Activated T-cell treated with anti-CD3 and anti-CD28 coated beads for 1 hour (primary cell): ENCODE data around the gene RHBDL3.
"Not testable (repeated sequence)": the region's sequence is repeated elsewhere in the genome, so short reads cannot be mapped to it uniquely, and the experiment has no call there.

ENCODE experiments used
- DNase-seq: peaks from one replicate; pipeline ENCODE4 v3.0.0-alpha.2; 2020; ENCODE audit warnings: low read depth

RHBDL3 gene, protein sequence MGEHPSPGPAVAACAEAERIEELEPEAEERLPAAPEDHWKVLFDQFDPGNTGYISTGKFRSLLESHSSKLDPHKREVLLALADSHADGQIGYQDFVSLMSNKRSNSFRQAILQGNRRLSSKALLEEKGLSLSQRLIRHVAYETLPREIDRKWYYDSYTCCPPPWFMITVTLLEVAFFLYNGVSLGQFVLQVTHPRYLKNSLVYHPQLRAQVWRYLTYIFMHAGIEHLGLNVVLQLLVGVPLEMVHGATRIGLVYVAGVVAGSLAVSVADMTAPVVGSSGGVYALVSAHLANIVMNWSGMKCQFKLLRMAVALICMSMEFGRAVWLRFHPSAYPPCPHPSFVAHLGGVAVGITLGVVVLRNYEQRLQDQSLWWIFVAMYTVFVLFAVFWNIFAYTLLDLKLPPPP

DNA sequence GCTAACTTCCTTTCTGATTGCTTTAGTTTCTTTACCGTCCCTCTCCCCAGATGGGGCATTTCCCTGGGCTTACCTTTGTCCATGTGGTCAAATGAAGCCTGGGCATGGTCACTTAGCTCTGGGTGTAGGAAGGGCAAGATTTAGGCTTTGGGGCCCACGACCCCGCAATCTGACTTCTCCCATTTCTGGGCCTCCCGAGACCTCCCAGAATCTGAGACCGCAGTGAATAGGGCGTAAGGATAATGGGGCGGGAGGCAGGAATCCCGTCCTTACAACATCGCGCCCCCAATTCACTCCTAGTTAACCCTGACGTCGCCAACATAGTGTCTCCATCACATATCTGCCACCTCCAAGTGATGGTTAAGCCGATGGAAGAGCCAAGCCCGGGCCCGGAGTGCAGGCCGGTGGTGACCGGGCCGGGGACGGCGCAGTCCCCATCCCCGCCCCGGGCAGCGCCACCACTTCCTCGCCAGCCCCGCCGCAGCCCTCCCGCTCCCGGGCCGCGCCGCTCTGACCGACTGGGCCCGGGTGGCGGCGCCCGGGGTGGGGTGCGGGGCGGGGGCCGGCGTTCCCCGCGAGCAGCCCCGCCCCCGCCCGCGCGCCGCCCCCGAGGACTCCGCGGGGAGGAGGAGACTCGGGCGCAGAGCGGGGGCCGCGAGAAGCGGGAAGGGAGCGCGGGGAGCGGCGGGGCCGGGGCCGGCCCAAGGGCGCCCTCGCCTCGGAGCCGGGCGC is at the start of gene RHBDL3:
RHBDL3 (plus strand) TSS at position 641 of the 732 bp plus-strand sequence. CDS start 358 bp downstream, outside the sequence.
- DNase-seq, result no peak

DNA sequence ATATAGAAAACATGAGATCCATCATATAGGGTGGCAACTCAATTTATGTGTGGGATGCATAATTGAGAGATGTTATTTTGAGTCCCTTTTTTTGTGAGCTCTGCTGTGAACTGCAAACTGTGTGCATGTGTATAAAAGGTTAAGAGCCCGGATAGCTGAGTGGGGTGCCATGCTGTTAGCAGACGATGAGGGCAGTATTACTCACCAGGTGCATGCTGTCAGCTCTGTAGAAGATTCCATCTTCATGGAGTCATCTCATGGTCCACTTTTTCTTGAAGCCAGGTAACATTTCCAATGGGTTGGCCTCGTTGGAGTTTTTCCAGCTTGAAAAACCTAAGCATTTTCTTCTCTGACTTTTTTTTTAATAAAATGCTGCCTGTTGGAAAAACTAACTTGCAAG is 43.0 kb upstream of the RHBDL3 start:
- no peak for DNase-seq

DNA sequence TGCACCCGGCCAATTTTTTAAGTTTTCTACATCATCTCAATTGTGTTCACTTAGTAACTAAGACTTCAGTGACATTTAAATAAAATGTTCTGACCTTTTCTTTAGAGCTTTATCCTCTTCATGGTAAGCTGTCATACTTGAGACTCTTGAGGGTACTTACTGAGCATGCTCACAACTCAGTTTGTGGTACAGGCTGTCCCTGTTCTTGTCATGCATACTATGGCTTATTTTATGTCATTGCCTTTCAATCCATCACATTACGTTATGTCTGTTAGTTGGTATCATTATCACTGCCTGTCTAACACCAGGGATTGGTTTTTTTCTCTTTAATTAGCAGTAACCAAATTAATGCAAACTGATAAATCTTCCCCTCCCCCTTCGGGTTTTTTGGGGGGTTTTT is 41.9 kb upstream of the RHBDL3 start:
- no peak for DNase-seq

DNA sequence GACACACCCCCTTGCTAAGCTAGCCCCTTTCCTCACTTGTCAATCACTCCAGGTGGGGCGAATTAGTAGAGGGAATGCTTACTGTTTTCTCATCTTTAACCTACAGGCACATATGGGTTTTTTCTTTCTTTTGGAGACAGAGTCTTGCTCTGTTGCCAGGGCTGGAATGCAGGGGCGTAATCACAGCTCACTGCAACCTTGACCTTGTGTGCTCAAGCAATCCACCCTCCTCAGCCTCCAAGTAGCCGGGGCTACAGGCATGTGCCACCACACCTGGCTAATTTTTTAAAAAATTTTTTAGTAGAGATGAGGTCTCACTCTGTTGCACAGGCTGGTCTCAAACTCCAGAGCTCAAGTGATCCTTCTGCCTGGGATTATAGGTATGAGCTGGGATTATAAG is 38.7 kb upstream of the RHBDL3 start:
- DNase-seq, result no peak

DNA sequence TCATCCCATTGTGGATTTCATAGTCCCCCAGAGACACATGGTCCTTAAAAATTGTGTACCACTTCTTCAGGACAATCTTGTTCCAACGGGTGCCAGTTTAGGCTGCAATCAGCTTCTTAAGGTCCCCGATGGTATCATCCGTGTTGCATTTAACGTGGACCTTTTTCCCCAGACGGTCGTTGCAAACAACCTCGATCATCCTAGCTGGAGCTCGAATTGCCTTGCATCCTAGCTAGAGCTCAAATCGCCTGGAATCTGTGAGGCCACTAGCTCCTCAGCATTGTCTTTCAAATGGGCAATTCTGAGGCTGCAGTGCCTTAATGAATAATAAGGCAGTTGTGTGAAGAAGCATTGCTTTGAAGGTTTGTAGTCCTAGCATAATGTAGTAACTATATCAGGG is 37.7 kb upstream of the RHBDL3 start:
- no peak for DNase-seq

DNA sequence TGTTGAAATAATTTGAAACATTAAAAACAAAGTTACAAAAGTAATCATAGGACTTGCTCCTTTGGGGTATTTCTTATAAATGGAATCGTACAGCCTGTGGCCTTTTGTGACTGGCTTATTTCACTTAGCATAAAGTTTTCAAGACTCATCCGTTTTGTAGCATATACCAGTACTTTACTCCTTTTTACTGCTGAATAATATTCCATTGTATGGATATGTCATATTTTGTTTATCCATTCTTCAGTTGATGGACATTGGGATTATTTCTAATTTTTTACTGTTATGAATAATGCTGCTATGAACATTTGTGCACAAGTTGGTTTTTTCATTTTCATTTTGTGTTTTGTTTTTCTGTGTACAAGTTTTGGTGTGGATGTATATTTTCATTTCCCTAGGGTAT is 30.0 kb upstream of the RHBDL3 start:
- DNase-seq, result no peak

DNA sequence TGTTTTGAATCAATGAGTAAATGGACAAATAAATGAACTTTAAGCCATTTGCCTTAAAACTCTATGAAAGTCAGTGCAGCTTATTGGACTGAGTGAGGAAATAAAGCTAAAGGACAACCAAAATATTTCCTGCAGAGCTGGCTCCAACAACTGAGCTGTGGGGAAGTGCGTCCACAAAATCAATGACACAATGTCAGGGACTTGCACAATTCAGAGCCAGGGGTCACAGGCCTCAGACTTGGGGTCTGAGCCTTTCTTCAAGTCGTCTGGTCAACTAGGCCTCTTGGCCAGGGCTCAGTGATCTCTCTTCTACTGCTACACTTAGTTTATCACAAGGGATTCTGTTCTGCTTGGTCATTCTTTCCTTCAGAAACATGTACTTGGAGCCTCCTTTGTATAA is 26.2 kb upstream of the RHBDL3 start:
- no peak for DNase-seq

DNA sequence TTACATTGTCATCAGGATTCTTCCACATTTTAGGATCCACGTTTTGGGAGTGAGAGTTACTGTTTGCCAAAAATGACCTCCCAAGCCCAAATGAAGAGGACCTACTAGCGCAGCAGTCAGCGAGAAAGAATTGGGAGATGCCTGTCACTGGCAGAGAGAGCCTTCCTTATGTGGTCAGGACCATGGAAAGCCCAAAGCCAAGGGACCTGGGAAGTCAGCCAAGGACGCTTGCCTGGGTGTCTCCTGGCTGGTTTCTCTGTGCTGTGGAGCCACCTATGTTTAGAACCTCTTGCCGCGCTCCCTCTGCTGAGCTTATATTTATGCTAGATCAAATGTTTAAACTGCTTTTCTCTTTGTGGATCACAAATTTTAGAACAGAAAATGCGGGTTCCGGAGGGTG is 24.9 kb upstream of the RHBDL3 start:
- no peak for DNase-seq

- DNase-seq, result no peak
Observed at GRCh38 chr17:32241640-32242039, 24.0 kb upstream of the RHBDL3 start.

DNA sequence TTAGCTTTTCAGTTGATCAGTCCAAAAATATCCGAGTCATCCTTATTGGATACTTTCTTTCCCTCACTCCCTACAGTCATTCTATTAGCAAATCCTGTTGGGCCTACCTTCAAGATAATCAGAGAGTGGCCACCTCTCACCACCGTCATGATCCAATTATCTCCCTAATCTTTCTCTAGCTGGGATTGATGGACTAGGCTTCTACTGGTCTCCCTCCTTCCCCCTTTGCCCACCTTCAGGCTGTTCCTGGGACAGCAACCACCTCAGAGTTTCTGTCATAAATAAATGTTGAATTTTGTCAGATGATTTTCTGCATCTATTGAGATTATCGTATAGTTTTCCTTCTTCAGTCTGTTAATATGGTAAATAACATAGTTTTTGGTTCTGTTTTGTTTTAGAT is 16.2 kb upstream of the RHBDL3 start:
- no peak for DNase-seq

- DNase-seq, result peak; percentile 33
Observed at GRCh38 chr17:32253117-32253611, 12.5 kb upstream of the RHBDL3 start.

- DNase-seq, result no peak
Observed at GRCh38 chr17:32256012-32256700, 9.5 kb upstream of the RHBDL3 start.

DNA sequence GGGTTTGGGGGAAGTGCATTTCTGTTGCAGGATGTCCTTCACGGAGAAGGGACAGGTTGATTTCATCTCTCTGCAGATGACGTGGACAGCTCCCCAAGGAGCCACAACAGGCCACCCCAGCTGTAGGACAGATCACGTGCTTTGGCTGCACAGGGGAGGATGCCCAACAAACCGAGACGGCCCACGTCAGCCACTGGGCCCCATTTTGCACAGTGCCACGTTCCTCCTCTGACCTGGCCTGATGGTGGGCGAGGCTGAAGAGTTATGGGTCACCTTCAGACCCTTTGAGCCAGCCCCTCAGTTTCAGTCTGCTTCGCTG is 9.0 kb upstream of the RHBDL3 start:
- no peak for DNase-seq

DNA sequence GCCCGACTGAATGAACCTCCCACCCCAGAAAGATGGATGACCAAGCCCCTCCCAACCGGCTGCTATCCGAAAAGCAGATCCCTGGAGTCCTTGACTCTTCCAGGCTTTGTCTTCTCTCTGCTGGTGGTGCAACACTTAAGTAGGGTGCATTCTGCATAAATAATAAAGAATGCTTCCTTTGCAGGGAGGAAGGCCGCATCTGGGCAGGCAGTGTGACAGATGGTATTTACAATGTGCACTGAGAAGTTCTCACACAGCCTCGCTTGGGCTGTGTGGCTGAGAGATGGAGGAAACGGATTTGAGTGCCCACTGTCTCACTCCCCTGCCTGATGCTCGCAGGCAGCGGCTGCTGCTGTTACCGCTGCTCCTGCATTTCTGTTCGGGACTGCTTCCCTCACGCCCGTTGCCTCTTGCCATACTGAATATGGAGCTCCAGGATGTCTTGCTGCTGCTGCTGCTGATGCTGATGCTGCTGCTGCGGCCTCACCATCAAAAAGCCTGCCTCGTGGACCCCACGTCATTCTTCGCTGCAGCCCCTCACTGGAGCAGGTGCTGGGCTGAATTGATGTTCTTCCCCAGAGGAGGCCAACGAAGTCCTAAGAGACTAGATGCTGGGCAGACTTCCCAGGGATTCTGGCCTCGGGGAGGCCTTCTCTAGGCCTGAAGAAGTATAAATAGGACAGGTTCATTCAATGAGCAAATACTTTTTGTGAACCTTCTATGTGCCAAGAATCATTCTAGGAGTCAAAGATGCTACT is 7.1 kb upstream of the RHBDL3 start:
- DNase-seq, result no peak

- no peak for DNase-seq
Observed at GRCh38 chr17:32259586-32259985, 6.0 kb upstream of the RHBDL3 start.

GRCh38 chr17:32261417-32261736 is 4.3 kb upstream of the RHBDL3 start:
- no peak for DNase-seq

DNA sequence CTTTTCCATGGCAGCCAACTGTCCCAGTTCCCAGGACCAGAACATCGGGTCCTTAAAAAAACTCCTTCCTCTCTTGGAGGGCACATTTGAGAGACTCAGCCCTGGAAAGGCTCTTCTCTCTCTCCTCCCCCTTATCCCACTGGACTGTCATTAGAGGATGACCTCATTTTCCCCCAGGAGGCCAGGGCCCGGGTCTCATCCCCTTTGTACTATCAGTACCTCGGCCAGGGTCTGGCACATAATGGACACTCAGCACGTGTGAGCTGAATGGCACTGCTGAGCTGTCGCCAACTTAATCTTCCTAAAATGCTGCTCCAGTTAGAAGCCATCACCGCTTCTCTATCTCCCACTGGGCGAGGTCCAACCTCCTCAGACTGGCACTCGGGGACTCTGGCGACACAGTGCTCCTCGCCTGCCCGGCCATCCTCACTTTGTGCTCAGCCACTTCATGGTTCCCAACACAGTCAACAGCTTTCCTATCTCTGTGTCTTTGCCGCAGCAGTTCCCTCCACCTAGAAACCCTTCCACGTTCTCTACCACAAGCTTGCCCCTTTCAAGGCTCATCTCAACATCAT is 3.6 kb upstream of the RHBDL3 start:
- DNase-seq, result no peak

DNA sequence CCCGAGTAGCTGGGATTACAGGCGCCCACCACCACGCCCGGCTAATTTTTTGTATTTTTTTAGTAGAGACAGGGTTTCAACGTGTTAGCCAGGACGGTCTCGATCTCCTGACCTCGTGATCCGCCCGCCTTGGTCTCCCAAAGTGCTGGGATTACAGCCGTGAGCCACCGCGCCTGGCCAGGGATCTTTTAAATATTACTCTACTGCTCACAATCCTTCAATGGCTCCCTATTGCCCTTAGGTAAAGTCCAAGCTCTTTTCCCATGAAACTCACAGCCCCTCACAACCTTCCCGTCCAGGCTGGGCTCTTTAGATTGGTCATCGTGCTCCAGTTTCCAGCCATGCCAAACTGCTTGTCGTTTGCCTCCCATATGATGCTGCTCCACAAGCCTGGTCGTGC is 2.1 kb upstream of the RHBDL3 start:
- DNase-seq, result not testable (repeated sequence)

DNA sequence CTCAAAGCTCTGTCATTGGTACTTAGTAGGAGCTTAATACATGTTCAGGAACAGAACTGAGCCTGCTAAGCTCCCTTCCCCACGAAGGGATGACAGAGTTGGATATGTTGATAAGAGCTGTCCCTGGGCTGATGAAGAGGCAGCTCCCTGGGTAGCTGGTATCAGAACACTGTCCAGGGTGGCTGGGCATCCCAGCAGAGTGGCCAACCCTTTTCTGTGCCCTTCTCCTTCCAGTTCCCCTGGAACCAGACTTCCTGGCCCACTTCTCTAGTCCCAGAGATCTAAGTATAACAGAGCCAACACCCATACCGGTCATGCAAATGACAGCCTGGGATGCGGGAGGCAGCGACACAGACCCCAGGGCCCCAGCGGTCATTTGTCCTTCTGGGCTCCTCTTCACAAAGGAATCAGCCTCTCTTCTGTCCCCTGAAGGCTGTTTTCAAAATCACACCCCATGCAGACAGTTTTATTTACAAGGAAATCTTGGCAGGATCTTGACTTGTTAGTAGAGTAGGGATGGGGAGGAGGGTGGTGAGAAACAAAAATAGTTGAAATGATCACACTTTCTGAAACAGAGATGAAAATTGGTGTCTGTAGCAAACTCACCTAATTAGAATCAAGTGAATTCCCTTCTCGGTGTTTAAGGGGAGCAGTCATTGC is 1.4 kb upstream of the RHBDL3 start:
- no peak for DNase-seq

GRCh38 chr17:32264823-32265191 is 825 bp upstream of the RHBDL3 start:
- no peak for DNase-seq

DNA sequence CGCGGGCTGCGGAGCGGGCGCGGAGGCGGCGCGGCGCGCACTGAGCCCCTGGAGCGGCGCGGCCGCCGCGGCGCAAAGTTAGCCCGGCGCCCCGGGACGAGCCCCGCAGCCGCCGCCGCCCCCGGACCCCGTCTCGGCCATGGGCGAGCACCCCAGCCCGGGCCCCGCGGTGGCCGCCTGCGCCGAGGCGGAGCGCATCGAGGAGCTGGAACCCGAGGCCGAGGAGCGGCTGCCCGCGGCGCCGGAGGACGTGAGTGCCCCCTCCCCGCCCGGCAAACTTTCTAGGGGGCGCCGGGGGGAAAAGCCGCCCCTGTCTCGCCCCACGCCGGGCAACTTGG is 388 bp downstream of the RHBDL3 start:
- DNase-seq, result no peak
